CD4-positive, alpha-beta T cell treated with Interferon alpha-2 for 1 hour (primary cell): ENCODE results near the gene KRTAP3-2.
"Not testable (repeated sequence)": the region's sequence is repeated elsewhere in the genome, so short reads cannot be mapped to it uniquely, and the experiment has no call there.

ENCODE experiments used
- DNase-seq, 2 donors: peaks; one replicate each; pipeline ENCODE4 v3.0.0-alpha.2; 2020 to 2022

The KRTAP3-2 gene

DNA sequence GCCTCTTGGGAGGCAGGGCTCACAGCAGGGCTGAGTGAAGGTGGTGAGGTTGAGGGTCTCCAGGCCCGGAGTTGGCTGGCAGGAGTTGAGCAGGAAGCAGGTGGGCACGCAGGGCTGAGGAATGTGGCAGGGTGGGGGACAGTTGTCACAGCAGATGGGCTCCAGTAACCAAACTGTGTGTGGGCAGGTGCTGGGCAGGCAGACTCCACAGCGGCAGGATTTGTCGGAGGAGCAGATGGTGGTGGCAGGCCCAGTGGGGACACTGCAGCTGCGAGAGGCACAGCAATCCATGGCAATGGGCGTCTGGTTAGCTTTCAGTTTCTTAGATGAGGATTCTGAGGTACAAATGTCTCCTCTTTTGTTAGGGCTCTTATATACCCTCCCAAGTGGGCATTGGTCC lies at the start of gene KRTAP3-2:
TSS of gene KRTAP3-2 (minus strand) at position 344 of the 400 bp plus-strand sequence. CDS start at position 291, 53 bp downstream.
- not testable (repeated sequence) for DNase-seq

DNA sequence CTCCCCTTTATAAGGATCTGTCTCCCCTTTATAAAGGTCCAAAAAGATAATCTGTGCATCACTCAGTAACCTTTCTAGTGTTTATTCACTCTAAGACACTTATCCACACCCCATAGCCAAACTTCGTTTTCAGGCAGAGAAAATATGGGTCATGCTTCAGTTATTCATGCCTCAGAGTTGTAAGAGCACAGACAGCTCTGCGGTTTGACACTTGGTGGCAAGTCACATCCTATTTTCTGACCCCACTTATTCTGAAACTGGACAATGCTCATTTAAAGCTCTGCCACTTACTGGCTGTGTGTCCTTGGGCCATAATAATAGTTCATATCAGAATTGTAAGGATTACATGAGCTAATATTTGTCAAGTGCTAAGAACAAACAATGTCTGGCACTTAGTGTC lies 49.4 kb upstream of the KRTAP3-2 start:
- DNase-seq, result no peak

- no peak for DNase-seq
These were observed 48.7 kb upstream of the KRTAP3-2 start for GRCh38 chr17:41048441-41048840.

GRCh38 chr17:41046735-41047465 lies 47.2 kb upstream of the KRTAP3-2 start, which contains the start of gene KRTAP2-1:
Gene KRTAP2-1 (minus strand): TSS chr17:41047316. CDS start chr17:41047267, 49 bp downstream.
- DNase-seq, result not testable (repeated sequence)

DNA sequence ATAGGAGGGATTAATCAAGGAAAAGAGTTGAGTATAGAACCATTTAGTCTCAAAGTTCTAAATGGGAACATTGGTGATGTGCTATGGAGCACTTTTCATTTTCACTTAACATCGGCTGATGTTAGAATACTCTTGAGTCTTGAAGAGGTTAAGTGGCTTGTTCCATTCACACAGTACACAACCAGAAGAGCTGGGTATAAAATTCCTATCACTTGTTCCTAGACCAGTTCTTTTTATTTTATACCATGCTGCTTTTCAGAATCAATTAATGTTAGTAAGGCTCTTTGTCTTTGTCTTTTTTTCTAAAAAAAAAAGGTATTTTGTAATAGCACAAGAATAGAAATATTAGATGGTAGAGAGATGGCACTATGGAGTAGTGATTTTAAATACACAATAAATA lies 43.2 kb upstream of the KRTAP3-2 start:
- no peak for DNase-seq

- DNase-seq, result not testable (repeated sequence)
These were observed 41.3 kb upstream of the KRTAP3-2 start, which contains the start of gene KRTAP1-1 for GRCh38 chr17:41040783-41041571. Gene KRTAP1-1 (minus strand): TSS chr17:41041450. CDS start chr17:41041397, 53 bp downstream.

GRCh38 chr17:41037853-41038350 lies 38.2 kb upstream of the KRTAP3-2 start:
- no peak for DNase-seq

- not testable (repeated sequence) for DNase-seq
These were observed 34.7 kb upstream of the KRTAP3-2 start, which contains the start of gene KRTAP1-3 for GRCh38 chr17:41034346-41034935. Gene KRTAP1-3 (minus strand): TSS chr17:41034874. CDS start chr17:41034821, 53 bp downstream.

- DNase-seq, result no peak
These were observed 30.0 kb upstream of the KRTAP3-2 start, which contains the start of gene KRTAP1-4 for GRCh38 chr17:41029633-41030245. Gene KRTAP1-4 (minus strand): TSS chr17:41030195. CDS start chr17:41030078, 117 bp downstream.

GRCh38 chr17:41026715-41027471 lies 27.2 kb upstream of the KRTAP3-2 start, which contains the start of gene KRTAP1-5:
Gene KRTAP1-5 (minus strand): TSS chr17:41027208. CDS start chr17:41027155, 53 bp downstream.
- no peak for DNase-seq

DNA sequence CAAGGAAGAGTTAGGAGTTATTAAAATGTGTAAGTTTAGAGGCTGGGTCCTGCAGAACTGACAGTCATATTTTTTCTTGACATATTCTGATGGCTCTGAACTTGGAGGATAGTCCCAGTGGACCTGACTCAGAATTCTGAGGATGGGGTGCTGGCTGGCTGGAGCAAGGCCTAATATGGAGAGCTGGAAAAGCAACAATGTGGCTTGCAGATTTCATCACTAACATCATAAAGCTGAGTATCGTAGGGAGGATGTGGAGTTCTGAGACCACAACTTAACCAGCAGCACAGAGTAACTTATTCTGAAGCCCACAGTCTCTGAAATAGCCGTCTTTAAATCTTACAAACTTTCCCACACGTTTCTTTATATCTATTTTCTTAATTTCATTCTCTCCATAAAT lies 25.0 kb upstream of the KRTAP3-2 start:
- DNase-seq, result no peak

GRCh38 chr17:41020336-41020735 lies 20.6 kb upstream of the KRTAP3-2 start:
- DNase-seq, result no peak

DNA sequence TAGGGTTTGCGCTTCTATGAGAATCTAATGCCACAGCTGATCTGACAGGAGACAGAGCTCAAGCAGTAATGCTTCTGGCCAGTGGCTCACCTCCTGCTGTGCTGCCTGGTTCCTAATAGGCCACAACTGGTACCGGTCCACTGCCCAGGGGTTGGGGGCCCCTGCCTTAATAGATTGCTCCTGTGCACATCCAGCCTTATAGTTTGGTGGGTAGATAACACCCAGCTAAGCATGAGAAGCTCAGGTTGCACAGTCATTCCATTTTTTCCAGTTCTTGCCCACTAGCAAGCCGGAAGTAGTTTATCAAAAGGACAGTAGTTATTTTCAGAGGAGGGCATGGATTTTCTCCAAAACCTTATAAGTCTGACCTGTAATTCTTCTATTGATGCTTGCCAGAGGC lies 19.7 kb upstream of the KRTAP3-2 start:
- no peak for DNase-seq

DNA sequence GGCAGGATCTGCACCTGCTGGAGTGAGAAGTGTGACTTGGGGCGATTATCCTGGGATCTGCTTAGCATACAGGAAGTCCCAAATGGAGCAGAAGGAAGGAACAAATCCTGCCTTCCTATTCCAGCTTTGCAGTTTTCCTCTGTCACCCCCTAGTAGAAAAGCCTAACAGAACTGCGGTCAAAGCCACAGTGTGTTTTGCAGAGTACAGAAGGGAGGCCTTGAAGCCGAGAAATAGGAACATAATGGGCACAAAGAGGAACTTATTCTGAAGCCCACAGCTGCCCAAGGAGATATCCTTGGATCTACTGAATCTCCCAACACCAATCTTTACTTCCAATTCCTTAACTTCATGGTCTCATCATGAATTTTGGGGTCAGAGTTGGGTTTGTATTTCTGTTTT lies 18.8 kb upstream of the KRTAP3-2 start:
- DNase-seq, result no peak

DNA sequence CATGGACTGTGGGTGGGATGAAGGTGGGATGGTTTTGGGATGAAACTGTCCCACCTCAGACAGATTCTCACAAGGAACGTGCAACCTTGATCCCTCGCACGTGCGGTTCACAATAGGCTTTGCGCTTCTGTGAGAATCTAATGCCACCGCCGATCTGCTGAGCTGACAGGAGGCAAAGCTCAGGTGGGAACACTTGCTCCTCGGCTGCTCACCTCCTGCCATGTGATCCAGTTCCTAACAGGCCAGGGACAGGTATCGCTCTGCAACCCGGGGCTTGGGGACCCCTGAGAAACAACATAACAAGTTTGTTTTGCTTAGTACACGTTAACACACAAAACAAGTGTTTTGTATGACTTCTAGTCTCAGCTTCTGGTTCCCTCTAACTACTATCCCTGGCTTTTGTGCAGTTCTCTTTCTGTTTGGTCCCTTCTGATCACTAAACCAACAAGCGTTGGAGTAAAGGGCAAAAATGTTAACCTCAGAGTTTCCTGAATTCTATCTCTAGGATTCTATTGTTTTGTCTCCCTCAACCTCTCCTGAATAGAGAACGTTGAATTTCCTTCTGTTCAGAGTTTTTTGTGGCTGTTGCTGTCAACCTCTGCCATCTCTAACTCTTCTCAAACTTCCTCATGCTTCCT lies 17.0 kb upstream of the KRTAP3-2 start:
- no peak for DNase-seq

DNA sequence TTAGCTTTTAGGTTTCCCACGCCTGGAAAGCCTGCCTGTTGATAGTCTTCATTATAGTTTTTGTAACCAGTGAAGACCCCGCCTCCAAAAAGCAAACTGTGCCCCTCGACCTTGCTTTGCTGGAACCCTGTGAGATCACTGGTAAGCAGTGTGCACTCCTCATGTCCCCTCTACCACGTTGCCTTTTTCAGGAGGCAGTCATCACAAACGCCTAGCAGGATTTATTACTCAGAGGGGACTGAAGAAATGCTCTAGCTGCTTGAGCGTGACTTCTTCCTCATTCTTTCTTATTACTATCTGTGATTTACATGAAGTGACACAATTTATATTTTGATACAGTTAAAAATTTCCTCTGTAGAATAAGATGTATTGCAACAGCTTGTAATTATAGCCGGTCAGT lies 15.7 kb upstream of the KRTAP3-2 start:
- DNase-seq, result no peak

DNA sequence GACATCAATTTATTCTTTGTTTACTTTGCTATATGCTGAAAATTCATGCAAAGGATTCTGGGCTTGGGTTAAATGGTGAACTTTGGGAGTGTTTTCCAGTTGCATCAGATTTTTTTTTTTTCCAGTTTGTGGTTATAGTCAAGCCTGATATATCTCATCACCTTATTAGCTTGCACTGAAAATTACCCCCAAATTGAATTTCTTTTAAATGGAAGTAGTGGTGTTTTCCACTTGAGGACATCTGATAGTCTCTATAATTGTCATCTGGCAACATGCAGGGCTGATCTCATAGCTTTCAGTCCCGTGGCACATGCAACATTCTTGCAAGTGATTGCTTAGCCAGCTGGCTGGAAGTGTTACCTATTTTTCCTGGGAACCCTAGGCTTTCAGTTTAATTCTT lies 13.9 kb upstream of the KRTAP3-2 start:
- DNase-seq, result no peak

DNA sequence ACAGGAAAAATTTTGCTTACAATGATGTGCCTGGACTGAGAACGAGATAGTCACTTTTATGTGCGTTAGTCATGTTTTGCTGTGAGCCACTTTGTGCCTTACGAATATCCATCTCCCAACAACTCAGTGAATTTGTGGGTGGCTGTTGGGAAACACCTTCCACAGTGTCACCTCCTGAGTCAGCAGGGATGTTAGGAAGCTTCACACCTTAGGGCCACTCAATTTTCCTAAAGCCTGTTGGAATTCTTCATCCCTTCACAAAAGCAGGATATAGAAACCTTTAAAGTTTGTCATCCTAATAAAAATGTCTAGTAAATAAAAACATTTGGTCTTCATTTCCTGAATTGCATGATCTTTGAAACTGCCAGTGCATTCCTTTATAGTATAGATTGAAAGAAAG lies 13.5 kb upstream of the KRTAP3-2 start:
- DNase-seq, result no peak

DNA sequence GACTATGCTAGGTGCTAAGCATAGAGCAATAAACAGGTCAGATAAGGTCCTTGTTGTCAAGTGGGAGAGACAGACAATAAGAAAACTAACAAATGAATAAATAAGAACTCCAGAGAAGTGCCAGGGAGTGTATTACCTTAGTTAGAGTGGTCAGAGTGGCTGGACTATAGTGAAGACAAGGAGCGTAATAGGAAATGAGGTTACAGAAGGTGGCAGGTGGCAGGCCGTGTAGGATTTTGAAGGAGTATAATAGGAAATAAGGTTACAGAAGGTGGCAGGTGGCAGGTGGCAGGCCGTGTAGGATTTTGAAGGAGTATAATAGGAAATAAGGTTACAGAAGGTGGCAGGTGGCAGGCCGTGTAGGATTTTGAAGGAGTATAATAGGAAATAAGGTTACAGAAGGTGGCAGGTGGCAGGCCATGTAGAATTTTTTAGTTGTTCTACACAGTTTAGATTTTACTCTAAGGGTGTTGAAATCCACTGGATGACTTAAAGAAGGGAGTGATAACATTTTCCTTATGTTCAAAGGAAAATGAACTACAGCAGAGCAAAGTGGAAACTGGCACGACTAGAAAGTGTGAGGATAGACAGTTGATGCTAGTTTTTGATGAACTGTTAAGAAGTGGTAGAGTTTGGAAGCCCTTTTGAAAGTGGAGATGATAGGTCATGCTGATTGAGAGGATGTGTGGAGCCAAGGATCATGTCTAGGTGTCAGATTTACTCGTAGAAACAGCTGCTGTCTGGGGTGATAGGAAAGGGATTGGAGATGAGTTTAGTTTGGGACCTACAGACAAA lies 12.8 kb upstream of the KRTAP3-2 start:
- DNase-seq, result no peak

DNA sequence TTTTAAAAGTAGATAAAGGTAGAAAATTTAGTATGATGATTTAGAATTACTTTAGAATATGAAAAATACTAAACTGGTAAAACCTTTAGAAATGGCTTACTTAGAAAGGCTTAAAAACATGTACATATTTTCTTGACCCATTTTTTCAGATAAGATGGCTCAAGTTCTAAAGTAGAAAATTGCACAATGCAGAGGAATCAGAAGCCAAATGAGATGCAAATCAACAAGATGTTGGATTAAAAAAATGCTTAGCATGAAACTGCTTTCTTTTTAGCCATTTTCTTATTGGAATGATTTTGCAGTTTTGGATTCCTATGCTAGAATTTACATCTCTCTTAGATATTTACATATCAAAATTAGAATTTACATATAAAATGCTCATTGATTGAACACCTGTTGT lies 10.7 kb upstream of the KRTAP3-2 start:
- no peak for DNase-seq
